HG03575 (cell line): ENCODE data around the gene SYTL3.
"Not testable (repeated sequence)": the region's sequence is repeated elsewhere in the genome, so short reads cannot be mapped to it uniquely, and the experiment has no call there.

ENCODE experiments used
- ATAC-seq: cut with Tn5 transposase; IDR thresholded peaks from one replicate; pipeline ENCODE4 v1.9.1; 2021; ENCODE audit not compliant: unreplicated experiment, insufficient number of reproducible peaks, low FRiP score; ENCODE audit errors: extremely low read depth

SYTL3 gene, protein sequence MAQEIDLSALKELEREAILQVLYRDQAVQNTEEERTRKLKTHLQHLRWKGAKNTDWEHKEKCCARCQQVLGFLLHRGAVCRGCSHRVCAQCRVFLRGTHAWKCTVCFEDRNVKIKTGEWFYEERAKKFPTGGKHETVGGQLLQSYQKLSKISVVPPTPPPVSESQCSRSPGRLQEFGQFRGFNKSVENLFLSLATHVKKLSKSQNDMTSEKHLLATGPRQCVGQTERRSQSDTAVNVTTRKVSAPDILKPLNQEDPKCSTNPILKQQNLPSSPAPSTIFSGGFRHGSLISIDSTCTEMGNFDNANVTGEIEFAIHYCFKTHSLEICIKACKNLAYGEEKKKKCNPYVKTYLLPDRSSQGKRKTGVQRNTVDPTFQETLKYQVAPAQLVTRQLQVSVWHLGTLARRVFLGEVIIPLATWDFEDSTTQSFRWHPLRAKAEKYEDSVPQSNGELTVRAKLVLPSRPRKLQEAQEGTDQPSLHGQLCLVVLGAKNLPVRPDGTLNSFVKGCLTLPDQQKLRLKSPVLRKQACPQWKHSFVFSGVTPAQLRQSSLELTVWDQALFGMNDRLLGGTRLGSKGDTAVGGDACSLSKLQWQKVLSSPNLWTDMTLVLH

DNA sequence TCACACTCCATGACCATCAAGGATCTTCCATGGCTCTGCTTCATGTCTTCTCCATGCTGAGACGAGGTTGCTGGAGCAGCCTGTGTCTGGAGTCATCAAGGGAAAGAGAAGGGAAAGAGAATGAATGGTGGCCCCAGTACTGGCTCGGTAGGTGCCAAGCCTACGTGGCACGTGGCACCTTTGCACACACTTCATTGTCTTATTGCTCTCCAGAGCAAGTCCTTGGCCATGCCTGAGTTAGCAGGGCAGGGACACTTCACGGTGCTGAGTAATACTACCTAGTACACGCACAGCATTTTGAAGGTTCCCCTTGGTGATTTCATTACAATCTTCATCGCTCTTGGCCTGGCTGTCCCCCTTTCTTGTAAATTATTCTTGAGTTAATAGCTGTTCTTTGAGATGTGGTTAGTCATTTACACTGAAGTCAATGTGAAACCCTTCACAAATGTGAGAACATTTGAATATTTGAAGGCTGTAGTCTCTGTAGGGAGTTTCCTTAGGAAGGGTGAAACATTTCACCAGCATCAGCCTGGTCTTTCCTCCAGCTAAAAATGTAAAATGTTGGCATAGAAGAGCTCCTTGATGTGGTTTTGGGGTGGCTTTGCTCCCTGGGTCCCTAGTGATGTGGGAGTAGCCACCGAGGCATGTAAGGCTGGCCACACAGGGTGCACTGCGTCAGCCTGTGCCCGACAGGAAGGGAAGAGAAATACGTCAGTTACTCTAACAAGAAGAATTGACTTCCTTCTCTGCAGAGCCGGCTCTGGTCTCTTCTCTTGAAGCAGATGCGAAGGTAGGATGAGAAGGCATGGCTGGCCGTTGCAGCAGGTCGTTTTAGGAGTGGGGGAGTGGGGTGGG, at the start of gene SYTL3:
Gene SYTL3 (plus strand): TSS at position 766 of the 855 bp plus-strand sequence. CDS start 13,215 bp downstream, outside the sequence.
- ATAC-seq, result peak; percentile 30

DNA sequence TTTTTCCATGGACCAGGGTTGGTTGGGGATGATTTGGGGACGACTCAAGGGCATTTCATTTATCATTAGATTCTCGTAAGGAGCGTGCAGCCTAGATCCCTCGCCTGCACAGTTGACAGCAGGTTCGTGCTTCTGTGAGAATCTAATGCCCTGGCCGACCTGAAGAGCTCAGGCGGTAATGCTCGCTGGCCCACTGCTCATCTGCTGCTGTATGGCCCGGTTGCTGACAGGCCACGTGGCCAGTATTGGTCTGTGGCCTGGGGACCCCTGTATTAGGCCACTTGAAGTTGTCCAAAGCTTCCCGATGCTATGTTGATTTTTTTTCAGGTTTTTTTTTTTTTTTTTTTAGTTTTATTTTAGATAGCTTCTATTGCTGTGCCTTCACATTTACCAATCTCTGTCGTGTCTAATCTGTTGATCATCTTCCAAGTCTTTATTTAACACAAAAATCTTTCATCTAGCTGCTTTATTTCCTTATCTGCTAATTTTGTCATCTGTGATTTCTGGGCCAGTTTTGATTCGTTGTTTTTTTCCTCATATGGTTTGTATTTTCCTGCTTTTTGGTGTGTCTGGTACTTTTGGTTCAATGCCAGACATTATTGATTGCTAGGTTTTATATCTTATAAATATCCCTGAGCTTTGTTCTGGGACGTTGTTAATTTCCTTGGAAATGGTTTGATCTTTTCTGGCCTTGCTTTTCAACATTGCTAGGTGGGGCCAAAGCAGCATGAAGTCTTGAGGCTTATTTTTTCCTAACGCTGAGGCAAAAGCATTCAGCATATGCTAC, 46.4 kb upstream of the SYTL3 start:
- ATAC-seq, result no peak

DNA sequence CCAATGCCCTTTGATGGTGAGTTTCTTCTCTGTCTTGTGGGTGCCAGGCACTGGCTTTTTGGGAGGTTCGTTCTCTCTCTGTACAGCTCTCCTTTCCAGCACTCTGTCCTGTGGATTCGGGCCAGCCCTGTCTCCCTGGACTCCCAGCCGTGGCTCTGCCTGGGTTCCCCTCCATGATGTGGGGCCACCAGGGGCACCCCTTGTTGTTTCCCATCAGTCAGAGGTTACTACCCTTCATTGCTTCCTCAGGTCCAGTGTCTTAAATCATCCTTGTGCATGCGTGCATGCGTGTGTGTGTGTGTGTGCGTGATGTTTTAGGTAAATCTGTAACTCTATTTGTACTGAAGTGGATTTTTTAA, 45.8 kb upstream of the SYTL3 start:
- ATAC-seq, result no peak

DNA sequence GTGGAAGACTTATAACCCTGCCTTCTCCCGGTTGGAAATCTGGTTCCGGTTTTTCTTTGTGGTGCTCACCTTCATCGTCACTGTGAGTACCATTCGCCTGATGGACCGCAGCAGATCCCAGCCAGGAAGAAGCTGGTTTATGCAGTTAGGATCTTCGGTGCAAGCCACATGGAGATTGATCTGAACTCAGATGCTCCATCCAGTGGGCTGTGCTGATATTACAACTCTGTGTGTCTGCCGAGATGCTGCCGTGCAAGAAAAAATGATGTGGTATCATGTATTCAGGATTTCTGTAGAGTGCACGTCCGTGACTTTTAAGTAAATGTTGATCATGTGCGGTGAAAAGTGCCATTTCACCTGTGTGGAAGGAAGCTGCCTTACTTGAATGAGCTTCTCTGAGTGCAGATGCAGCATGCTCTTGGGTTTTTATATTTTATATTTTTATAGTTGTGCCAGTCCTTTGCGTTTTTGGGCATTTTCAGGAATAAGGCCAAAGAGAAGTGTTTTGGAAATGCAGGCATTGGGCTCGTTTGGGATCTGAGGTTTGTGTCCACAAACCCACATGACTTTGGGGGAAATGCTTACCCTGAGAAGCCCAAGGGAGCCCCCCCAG, 44.5 kb upstream of the SYTL3 start:
- no peak for ATAC-seq

DNA sequence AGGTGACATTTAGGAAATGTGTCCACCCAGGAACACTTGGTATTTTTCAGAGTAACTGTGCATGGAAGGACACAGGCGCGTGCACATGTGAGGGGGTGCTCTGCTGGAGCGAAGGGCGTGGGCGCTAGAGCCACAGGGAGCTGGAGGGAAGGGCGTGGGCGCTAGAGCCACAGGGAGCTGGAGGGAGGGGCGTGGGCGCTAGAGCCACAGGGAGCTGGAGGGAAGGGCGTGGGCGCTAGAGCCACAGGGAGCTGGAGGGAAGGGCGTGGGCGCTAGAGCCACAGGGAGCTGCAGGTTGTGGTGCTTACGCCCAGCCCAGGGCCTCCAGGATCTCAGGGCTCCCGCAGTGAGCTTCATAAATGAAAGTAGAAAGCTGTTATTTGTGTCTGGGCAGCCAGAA, 43.8 kb upstream of the SYTL3 start:
- ATAC-seq, result not testable (repeated sequence)

DNA sequence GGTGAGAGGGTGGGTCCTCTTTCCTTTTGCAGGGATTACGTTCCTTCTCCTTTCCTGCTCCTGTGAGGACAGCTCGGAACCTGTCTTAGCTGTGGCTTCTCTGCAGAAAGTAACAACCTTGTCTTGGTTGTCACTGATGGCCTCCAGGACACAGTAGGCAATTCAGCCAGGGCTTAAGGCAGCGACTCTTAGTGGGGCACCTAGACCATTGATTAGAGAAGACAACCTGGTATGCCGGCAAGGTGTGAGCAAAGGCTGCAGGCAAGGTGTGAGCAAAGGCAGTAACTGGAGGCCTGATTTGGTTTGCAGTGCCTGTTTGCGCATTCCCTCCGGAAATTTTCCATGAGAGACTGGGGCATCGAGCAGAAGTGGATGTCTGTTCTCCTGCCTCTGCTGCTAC, 42.9 kb upstream of the SYTL3 start:
- no peak for ATAC-seq

DNA sequence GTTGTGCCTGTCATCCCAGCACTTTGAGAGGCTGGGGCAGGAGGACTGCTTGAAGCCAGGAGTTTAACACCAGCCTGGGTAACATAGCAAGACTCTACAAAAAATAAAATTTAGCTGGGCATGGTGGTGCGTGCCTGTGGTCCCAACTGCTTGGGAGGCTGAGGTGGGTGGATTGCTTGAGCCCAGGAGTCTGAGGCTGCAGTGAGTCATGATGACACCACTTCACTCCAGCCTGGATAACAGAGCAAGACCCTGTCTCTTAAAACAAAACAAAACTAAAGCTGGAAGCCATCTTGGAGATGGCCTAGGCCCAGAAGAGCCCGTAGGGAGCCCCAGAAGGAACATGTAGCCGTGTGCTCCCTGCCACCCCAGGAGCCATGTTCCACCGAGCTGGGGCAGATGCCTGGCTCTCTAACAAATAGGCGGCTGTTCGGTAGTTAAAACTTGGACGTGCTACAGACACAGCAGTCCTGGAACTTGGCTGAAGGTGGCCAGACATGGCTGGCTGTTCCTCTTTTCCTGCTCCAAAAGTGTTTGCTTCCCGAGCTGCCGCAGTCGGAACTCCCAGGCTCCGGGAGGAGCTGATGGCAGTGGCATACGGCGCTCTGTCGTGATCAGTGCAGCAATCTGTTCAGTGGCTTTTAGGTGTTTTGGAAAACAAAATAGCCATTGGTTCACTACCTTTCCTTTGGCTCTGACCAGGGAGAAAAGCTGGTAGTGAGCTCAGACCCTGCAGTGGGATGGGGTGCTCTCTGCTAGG, 42.3 kb upstream of the SYTL3 start:
- no peak for ATAC-seq

DNA sequence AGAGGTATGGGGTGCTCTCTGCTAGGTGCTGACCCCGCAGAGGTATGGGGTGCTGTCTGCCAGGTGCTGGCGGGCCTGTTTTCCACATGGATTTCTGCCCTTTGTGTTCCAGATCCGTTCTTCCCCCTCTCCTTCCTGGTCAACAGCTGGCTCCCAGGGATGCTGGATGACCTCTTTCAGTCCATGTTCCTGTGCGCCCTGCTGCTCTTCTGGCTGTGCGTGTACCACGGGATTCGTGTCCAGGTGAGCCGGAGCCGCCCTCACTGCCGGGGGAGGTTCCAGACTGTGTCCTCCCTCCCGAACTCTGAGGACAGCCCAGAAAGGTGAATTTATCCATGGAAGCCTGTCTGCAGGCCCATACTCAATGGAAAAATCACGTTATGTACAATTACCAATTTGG, 41.6 kb upstream of the SYTL3 start:
- ATAC-seq, result no peak

DNA sequence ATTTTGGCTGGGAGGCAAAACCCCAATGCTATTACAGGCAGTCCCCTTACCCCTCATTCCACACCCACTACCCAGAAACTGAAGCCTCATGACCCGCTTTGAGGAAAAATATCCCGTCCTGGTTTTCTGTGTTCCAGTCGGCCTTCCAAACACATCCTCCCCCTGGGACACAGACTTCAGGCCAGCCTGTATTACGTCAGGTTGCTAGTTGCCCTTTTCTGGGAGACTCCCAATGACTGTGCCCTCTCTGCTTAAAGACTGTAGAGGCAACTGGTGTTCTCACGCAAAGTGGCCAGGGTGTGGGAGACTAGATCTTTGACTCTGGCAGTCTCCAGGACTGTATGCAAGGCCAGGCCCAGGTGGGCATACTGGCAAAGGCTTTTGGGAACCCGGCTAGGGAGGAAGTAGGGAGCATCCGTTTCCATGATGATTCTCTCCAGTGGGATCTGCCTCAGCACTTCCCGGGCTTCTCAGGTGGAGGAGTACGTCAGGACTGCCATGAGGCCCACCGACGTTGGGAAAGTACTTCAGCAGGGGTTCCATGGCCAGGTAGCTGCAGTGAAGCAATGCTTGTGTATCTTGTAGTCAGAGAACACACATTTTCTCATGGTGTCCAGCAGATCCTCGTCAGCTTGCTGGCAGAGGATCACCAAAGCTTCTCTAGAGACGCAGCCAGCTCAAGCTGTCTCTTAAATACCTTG, 40.2 kb upstream of the SYTL3 start:
- ATAC-seq, result no peak

DNA sequence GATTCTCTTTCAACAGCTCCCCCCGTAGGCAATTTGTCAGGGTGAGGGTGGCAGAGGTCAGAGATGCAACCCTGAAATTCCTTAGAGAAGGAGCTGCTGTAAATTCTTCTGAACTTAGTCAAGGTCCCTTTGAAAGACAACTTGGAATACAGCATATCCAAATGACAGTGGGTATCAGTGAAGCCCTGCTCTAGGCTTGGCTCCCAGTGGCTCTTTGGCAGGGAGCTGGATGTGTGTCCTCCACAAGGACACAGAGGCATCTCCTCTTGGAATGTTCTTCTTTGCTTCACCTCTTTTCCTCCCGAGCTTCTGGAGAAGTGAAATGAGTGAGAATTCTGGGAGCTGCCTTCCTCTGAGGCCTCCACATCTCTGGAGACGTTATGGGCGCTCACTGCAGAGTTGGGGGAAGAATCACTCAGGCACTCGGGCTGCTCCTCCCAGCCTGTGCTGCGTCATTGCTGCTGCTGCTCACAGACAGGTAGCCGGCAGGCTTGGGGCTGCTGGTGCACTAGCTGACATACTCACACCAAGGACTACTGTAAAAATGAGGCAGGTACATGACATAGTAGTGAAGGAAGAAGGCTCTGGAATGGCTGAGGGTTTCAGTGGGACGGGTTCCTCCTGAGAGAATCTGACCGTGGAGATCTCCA, 39.4 kb upstream of the SYTL3 start:
- no peak for ATAC-seq

DNA sequence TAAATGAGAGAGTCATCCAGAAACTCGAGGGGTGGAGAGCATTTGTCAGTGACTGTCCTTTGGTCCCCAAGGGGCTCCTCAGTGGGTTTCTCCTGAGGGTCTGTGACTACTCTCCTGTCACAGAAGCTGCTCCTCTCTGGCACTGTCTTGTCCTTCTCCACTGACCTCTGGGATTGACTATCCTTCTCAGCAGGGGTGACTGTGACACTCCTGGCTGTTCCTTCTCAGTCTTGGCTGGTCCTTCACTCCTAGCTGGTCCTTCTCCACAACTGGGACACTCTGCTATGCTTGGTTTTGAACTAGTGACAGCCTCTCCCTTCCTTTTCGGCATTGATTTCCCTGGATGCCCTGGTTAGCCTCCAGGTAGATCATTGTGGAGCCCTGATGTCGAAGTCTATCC, 38.8 kb upstream of the SYTL3 start:
- ATAC-seq, result no peak

DNA sequence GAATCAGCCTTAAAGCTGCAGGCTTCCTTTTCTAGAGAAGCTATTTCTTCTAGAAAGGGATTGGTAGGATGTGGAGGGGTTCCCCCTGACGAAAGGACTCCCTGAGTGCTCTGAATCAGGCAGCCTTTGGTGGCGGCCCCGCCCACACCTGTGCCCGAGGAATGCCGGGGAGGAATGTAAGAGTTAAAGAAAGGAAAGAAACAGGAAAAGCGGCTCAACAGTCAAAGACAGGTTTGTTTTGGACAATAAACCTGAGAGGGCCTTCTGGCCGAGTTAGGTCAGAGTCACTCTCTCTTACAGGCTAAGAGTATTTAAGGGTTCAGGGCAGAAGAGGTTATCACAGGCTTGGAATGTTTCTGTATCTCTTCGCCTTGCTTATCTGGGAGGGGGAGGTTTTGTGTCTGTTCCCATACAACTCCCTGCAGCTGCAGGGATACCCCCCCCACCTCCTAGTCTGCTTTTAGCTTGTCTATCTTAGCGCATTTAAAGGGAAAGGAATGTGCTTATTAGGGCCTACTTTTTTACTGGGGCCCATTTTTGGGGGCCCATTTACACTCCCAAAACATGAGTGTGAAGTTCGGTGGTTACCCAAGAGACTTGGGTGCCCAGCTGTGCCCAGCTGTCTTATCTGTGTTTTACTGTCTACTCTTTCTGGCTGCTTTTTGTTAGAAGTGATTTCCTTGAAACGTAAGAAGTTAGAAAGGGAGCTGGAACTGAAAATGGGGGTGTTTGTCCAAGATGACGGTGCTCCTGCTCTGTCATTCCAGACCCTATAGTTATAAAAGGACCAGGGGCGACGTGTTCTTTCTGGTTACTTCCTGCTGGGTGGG, 38.1 kb upstream of the SYTL3 start:
- no peak for ATAC-seq

DNA sequence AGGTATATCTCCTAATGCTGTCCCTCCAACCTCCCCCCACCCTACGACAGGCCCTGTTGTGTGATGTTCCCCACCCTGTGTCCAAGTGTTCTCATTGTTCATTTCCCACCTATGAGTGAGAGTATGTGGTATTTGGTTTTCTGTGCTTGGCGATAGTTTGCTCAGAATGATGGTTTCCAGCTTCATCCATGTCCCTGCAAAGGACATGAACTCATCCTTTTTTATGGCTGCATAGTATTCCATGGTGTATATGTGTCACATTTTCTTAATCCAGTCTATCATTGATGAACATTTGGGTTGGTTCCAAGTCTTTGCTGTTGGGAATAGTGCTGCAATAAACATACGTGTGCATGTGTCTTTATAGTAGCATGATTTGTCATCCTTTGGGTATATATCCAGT, 35.2 kb upstream of the SYTL3 start:
- not testable (repeated sequence) for ATAC-seq

DNA sequence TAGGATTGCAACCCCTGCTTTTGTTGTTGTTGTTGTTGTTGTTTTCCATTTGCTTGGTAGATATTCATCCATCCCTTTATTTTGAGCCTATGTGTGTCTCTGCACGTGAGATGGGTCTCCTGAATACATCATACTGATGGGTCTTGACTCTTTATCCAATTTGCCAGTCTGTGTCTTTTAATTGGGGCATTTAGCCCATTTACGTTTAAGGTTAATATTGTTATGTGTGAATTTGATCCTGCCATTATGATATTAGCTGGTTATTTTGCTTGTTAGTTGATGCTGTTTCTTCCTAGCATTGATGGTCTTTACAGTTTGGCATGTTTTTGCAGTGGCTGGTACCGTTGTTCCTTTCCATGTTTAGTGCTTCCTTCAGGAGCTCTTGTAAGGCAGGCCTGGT, 31.6 kb upstream of the SYTL3 start:
- ATAC-seq, result not testable (repeated sequence)

DNA sequence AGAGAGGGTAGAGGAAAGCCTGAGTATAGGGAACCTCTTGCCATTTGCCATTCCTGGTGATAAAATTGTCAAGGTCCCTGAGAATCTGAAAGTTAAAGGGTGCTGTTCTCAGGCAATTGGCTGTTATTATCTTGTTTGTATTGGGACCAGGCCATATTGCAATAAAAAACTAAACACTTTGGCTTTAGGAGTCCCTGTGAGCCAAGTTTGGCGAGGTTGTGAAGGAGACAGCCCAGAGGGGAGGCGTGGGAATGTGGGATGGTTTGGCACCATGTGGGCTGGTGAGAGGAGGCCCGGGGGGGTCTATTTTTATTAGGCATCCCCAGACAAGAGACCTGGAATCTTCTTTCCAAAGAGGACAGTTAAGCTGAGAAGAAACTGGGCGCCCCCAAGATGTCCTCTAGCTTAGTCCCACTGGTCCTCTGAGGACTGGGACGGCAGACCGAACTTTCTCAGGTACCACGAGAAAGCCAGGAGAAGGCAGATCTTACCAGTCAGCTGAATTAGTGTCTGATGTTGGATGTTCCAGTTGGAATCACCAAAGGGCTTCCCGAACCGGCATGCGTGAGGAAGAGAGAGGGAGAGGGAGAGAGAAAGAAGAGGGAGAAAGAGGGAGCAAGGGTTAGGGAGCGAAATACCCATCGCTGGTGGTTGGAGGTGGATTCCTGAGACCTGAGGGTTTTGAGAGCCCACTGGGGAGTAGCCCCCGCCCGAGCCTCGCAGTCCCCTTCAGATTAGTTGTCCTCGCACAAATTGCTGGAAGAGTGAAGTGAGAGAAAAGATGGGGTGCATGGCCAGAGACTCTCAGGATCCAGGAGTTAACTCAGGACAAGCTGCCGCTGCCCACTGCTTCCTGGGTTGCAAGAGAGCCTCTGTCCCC, 29.7 kb upstream of the SYTL3 start:
- ATAC-seq, result no peak
